Upper lobe of left lung (tissue), 6 donors: ENCODE data around the gene RIC8B. TPM values are rescaled to one million over a fixed set of nuclear protein-coding genes. Genes with fewer than 3 reads are reported as not detected.

Experiments used
- ATAC-seq, 2 donors: fragments of 200-7000 bp; cut with Tn5 transposase; one replicate each; pipeline ENCODE4 v1.9.1; 2022; ENCODE audit warnings: mild to moderate bottlenecking in 2 of 2, moderate library complexity in 2 of 2; ENCODE audit not compliant: low FRiP score in 2 of 2
- DNase-seq, 2 donors: peaks; one replicate each; pipeline ENCODE4 v3.0.0-alpha.2; 2019 to 2020
- H3K27ac ChIP-seq, 4 donors: fragments of 200-600 bp; sonication (generic); one replicate each; pipeline ENCODE4 v1.5.1; 2016 to 2019
- H3K27me3 ChIP-seq, 4 donors: fragments of 200-600 bp; sonication (generic); one replicate each; pipeline ENCODE4 v1.5.1; 2017 to 2019
- H3K36me3 ChIP-seq, 4 donors: fragments of 200-600 bp; sonication (generic); one replicate each; pipeline ENCODE4 v1.5.1; 2016 to 2019
- H3K4me1 ChIP-seq, 4 donors: fragments of 200-600 bp; sonication (generic); one replicate each; pipeline ENCODE4 v1.5.1; 2018 to 2019
- H3K4me3 ChIP-seq, 4 donors: fragments of 200-600 bp; sonication (generic); one replicate each; pipeline ENCODE4 v1.5.1; 2017 to 2019; ENCODE audit warnings: mild to moderate bottlenecking in 2 of 4, moderate library complexity in 1 of 4
- H3K9me3 ChIP-seq, 4 donors: fragments of 200-600 bp; sonication (generic); one replicate each; pipeline ENCODE4 v1.5.1; 2018 to 2019
- EP300 ChIP-seq, 4 donors: sonication (generic); formaldehyde crosslinking; IDR thresholded peaks; one replicate each; pipeline ENCODE4 v1.5.1; 2017; ENCODE audit warnings: antibody characterized with exemption in 4 of 4, control low read depth in 2 of 4
- POLR2A ChIP-seq, 4 donors: fragments of 450-650 bp; IDR thresholded peaks; one replicate each; pipeline ENCODE4 v1.5.1; 2016 to 2017; ENCODE audit warnings: antibody characterized with exemption in 4 of 4, mild to moderate bottlenecking in 2 of 4
- POLR2AphosphoS5 ChIP-seq, 2 donors: sonication (generic); formaldehyde crosslinking; IDR thresholded peaks; one replicate each; pipeline ENCODE4 v1.5.1; 2017; ENCODE audit warnings: antibody characterized with exemption in 2 of 2
- WGBS, 2 donors: methylation state at CpG; one replicate each; pipeline ENCODE4 v1.1.5; 2017 to 2018; 5-methylcytosine and 5-hydroxymethylcytosine counted together
- total RNA-seq, 6 donors: library from RNA; depleted of rRNA in 4 of 6; stranded (reverse); fragments of >200 nt in 4 of 6; gene quantifications; one replicate each; pipeline versions ENCODE4 v1.1.0 to v1.2.1, GENCODE V29; 2016 to 2021
- TF ChIP-seq, protein P1 (sequence below), 6 experiments: fragments of 450-650 bp in 4 of 6; fragments of 200-600 bp in 2 of 6; sonication (generic) in 2 of 6; IDR thresholded peaks; one replicate each; pipeline ENCODE4 v1.5.1; 2016 to 2019; ENCODE audit warnings: antibody characterized with exemption in 6 of 6
- donor health status: DM: no; HTN: no; CAD: no; lungs with moderate emphysema.
- donor health status: DM: no; HTN: yes; CAD: no; lungs with severe emphysema.

Gene RIC8B
- total RNA-seq, 6 donors from 2014 or later: 7.8 to 27.2 (median 10.8) TPM

DNA sequence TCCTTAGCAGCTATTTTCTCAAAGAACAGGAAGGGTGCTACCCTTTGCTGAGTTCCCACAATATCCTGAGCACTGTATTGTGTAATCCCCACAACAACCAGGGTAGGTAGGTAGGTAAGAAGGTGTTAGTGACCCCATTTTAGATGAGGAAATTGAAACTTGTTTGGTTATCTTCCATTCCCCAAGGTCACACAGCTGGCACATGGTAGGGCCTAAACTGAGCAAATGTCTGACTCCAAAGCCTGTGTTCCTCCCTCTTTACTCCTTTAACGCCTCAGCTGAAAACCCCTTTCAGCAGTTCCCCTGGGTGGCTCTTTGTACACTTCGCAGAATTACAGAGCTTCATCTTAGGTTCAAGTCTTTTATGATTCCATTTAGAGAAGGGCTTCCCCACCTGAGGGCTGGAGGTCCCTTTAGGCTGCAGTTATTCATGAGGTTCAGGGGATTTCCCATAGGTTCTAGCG is 26.5 kb upstream of the RIC8B start:
- Histone ChIP-seq H3K4me3 (no peak overlapping the region), H3K4me1 (no peaks in the 10 kb centered on the region), H3K36me3 (no peaks in the 10 kb centered on the region), H3K27ac (no peak overlapping the region), H3K9me3 (no peaks in the 10 kb centered on the region), H3K27me3 (no peaks in the 10 kb centered on the region)
- no peak for TF ChIP-seq POLR2A (IDR thresholded peaks at IDR 0.05)
- TF ChIP-seq, protein P1, sequence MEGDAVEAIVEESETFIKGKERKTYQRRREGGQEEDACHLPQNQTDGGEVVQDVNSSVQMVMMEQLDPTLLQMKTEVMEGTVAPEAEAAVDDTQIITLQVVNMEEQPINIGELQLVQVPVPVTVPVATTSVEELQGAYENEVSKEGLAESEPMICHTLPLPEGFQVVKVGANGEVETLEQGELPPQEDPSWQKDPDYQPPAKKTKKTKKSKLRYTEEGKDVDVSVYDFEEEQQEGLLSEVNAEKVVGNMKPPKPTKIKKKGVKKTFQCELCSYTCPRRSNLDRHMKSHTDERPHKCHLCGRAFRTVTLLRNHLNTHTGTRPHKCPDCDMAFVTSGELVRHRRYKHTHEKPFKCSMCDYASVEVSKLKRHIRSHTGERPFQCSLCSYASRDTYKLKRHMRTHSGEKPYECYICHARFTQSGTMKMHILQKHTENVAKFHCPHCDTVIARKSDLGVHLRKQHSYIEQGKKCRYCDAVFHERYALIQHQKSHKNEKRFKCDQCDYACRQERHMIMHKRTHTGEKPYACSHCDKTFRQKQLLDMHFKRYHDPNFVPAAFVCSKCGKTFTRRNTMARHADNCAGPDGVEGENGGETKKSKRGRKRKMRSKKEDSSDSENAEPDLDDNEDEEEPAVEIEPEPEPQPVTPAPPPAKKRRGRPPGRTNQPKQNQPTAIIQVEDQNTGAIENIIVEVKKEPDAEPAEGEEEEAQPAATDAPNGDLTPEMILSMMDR (IDR thresholded peaks at IDR 0.05): no peak
- TF ChIP-seq POLR2AphosphoS5 (IDR thresholded peaks at IDR 0.05): no peak
- TF ChIP-seq EP300 (IDR thresholded peaks at IDR 0.05): no peak
- DNase-seq (no peak), ATAC-seq (no peak)
- 91 to 94% methylated on average over 3 of the region's 3 CpGs for WGBS, 2 donors

GRCh38 chr12:106750524-106750923 is 24.0 kb upstream of the RIC8B start:
- no peak for DNase-seq
- no peak overlapping the region for H3K27ac ChIP-seq
- no peak overlapping the region for H3K4me3 ChIP-seq
- no peak for ATAC-seq
- no peaks in the 10 kb centered on the region for H3K4me1 ChIP-seq
- WGBS, 2 donors: 81 to 86% methylated on average over 3 of the region's 3 CpGs
- no peaks in the 10 kb centered on the region for H3K36me3 ChIP-seq
- no peaks in the 10 kb centered on the region for H3K9me3 ChIP-seq
- TF ChIP-seq, protein P1 (IDR thresholded peaks at IDR 0.05): no peak
- TF ChIP-seq POLR2A (IDR thresholded peaks at IDR 0.05) (no peak), EP300 (IDR thresholded peaks at IDR 0.05) (no peak), POLR2AphosphoS5 (IDR thresholded peaks at IDR 0.05) (no peak)
- no peaks in the 10 kb centered on the region for H3K27me3 ChIP-seq

DNA sequence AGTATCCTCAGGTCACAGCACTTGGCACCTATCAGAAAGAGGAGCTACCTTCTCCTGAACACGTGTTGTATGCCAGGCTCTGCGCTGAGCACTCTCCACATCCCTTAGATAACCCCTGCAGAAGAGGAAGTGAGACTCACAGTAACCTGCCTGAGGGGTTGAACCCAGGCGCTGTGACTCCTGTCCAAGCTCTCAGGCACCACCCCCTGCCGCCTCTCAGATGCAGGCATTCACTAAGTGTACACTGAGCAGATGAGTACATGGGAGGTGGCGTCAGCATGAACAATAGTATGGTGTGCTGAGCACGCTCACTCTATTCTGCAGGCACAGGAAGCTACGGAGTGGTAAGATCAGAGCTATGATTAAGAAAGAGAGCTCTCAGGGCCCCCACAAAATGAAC is 21.0 kb upstream of the RIC8B start:
- DNase-seq (no peak), ATAC-seq (no peak)
- H3K9me3 ChIP-seq: no peaks in the 10 kb centered on the region
- H3K4me3 ChIP-seq: no peak overlapping the region
- no peaks in the 10 kb centered on the region for H3K36me3 ChIP-seq
- peaks cover 0 to 8% (median 0%) of the 10 kb centered on the region in 4 donors for H3K4me1 ChIP-seq
- no peaks in the 10 kb centered on the region for H3K27me3 ChIP-seq
- 73 to 77% methylated on average over 7 of the region's 7 CpGs for WGBS, 2 donors
- no peak overlapping the region for H3K27ac ChIP-seq
- TF ChIP-seq, protein P1 (IDR thresholded peaks at IDR 0.05): no peak
- TF ChIP-seq POLR2A (IDR thresholded peaks at IDR 0.05) (no peak), EP300 (IDR thresholded peaks at IDR 0.05) (no peak), POLR2AphosphoS5 (IDR thresholded peaks at IDR 0.05) (no peak)

DNA sequence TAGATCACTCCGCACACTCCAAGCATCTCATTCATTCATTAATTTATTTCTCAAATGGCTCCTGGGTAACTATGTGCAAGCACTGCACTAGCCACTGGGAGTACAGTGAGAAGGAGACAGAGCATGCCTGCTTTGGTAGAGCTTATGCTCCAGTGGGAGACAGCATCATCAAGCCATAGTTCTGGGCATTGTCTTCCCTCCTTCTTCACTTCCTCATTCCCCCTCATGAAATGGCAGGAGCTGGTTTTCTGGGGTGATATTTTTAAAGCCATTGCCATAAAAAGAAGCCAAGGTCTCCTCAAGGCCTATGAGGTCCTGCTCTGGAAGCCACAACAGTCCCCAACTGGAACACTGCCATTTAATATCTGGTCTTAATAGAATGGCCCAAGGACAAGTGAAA is 20.2 kb upstream of the RIC8B start:
- no peak overlapping the region for H3K27ac ChIP-seq
- no peak overlapping the region for H3K4me3 ChIP-seq
- TF ChIP-seq POLR2AphosphoS5 (IDR thresholded peaks at IDR 0.05) (no peak), POLR2A (IDR thresholded peaks at IDR 0.05) (no peak), EP300 (IDR thresholded peaks at IDR 0.05) (no peak)
- TF ChIP-seq, protein P1 (IDR thresholded peaks at IDR 0.05): no peak
- 100% methylated on average over 1 of the region's 1 CpG for WGBS, 2 donors
- H3K9me3 ChIP-seq: no peaks in the 10 kb centered on the region
- peaks cover 0 to 14% (median 3%) of the 10 kb centered on the region in 4 donors for H3K4me1 ChIP-seq
- H3K36me3 ChIP-seq: no peaks in the 10 kb centered on the region
- DNase-seq (no peak), ATAC-seq (no peak)
- no peaks in the 10 kb centered on the region for H3K27me3 ChIP-seq

DNA sequence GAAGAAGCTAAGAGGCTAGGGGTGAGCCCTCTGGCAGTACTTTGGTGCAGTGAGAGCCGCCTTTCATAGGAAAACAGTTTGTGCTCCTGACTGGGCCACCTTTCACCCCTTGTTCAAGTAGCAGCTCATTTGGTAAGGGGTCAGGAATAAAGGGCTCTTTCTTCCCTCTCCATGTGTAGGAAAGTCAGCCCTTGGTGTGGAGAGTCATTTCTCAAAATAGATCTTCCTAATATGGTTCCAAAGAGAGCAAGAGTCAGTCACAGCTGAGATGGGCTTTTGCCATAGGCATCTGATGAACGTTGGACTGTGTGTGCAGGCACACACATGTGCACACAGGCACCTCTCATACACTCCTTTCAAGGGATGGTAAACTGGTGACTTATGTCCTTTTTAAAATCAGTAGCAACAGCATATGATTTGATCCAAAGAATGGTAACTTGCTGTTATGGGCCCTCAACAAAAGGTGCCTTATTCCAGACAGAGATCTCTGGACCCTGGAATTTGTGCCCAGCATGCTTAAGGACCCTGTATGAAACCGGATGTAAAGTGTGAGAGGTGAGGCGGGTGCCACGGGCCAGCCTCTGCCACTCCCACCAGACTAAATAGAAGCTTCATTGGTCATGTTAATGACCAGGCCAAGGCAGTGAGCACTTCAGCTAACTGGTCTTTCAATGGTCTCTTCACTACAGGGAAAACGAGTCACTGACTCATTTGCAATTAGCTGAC is 16.7 kb upstream of the RIC8B start:
- no peak for ATAC-seq
- peak; percentile 10 to 45 for DNase-seq
- Histone ChIP-seq H3K27ac (peak overlapping the region in 2 of 4 donors; percentile 45 to 77), H3K4me3 (no peak overlapping the region), H3K36me3 (no peaks in the 10 kb centered on the region), H3K4me1 (peaks cover 0 to 27% (median 11%) of the 10 kb centered on the region in 4 donors), H3K27me3 (no peaks in the 10 kb centered on the region), H3K9me3 (no peaks in the 10 kb centered on the region)
- TF ChIP-seq POLR2AphosphoS5 (IDR thresholded peaks at IDR 0.05): no peak
- TF ChIP-seq, protein P1 (IDR thresholded peaks at IDR 0.05): no peak
- no peak for TF ChIP-seq EP300 (IDR thresholded peaks at IDR 0.05)
- TF ChIP-seq POLR2A (IDR thresholded peaks at IDR 0.05): no peak
- WGBS, 2 donors: 74 to 76% methylated on average over 5 to 6 of the region's 6 CpGs
